CD4-positive, alpha-beta T cell treated with Interleukin-21 for 1 hour (primary cell): ENCODE measurements around the gene SLC8A3.
"Not testable (repeated sequence)": the region's sequence is repeated elsewhere in the genome, so short reads cannot be mapped to it uniquely, and the experiment has no call there.

Source experiments
- DNase-seq: peaks from one replicate; pipeline ENCODE4 v3.0.0-alpha.2; 2020

The SLC8A3 gene, protein sequence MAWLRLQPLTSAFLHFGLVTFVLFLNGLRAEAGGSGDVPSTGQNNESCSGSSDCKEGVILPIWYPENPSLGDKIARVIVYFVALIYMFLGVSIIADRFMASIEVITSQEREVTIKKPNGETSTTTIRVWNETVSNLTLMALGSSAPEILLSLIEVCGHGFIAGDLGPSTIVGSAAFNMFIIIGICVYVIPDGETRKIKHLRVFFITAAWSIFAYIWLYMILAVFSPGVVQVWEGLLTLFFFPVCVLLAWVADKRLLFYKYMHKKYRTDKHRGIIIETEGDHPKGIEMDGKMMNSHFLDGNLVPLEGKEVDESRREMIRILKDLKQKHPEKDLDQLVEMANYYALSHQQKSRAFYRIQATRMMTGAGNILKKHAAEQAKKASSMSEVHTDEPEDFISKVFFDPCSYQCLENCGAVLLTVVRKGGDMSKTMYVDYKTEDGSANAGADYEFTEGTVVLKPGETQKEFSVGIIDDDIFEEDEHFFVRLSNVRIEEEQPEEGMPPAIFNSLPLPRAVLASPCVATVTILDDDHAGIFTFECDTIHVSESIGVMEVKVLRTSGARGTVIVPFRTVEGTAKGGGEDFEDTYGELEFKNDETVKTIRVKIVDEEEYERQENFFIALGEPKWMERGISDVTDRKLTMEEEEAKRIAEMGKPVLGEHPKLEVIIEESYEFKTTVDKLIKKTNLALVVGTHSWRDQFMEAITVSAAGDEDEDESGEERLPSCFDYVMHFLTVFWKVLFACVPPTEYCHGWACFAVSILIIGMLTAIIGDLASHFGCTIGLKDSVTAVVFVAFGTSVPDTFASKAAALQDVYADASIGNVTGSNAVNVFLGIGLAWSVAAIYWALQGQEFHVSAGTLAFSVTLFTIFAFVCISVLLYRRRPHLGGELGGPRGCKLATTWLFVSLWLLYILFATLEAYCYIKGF

DNA sequence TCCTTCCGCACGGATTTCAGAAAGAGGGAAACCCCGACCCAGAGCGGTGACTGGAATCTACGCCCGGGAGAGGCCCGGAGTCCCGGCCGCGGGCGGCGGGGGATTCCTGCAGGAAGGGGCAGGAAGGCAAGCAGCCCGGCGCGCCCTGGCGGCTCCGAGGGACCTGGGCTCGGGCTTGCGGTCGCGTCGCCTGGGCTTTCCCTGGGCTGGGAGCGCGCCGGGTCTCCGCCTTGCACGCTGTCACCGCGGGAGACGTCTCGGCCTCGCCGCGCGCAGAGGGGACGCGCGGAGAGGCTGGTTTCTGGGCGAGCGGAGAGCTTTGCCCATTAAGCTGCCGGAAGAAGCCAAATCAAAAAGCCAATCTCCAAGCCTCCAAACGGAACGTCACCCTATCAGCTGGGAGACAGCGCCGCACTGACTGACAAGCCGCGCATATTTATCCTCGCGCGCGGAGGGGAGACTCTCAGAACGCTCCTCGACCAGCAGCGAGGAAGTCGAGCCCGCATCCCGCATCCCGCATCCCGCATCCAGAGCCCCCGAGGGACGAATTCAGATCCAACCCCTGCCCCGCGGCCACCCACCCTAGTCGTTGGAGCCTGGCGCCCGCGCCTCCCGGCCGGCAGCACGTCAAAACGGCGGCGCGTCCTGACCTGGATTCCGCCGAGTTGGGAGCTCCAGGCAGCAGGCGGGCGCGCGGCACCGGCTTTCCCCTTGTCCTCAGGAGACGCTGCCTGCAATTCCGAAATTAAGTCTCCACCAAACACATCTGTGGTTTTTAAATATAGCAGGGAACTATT lies at the start of gene SLC8A3:
TSS of gene SLC8A3 (minus strand) at position 293 of the 797 bp plus-strand sequence. CDS start 20,529 bp downstream, outside the sequence.
- DNase-seq: no peak

DNA sequence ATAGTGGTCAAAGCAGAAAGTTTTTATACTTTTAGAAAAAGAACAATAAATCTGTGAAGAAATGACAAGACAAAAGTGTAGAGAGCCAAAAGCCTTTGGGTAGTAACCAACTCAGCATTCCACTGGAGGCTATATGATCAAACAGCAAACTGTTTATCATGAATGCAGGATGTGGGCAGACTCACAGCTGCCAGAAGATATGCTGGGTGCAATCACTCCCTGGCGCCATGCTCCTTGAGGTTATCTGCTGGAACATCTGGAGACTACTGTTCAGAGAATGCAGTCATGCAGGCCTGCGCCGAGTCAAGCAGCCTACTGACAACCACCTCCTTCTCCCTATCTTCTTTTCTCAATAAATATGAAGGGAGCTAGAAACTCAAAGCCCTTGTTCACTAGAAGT lies 49.0 kb upstream of the SLC8A3 start:
- DNase-seq: no peak

DNA sequence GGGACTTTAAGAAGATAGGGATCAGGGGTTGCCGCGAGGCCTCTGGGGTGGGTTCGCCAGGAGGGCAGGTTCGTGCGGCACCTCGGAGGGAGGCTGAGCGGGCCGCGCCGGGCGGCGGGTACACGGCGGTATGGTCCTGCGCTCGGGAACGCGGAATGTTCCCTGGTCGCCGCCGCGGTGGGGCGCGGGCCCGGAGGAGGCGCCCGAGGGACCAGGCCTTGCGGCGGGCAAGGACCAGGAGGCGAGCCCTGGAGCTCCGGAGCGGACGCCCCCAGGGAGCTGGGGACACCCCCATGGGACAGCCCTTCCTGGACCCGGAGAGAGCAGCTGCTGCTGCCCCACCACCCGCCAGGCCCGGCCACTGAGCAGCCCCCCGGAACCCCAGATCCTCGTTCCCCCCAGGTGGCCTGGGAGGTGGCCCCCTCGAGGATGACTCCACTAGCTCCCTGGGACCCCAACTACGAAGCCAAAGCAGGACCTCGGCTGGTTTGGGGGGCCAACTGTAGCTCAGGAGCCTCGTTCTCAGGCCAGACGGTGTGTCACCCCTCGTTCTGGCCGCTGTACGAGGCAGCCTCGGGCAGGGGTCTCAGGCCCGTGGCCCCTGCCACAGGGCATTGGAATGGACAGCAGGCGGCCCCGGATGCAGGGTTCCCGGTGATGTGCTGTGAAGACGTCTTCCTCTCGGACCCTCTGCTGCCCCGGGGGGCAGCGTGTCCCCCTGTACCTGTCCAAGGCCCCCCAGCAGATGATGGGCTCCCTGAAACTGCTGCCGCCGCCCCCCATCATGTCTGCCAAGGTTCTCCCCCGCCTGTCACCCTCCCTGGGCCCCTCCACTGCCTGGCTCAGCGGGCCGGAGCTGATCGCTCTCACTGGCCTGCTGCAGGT lies 45.6 kb upstream of the SLC8A3 start:
- DNase-seq: no peak

DNA sequence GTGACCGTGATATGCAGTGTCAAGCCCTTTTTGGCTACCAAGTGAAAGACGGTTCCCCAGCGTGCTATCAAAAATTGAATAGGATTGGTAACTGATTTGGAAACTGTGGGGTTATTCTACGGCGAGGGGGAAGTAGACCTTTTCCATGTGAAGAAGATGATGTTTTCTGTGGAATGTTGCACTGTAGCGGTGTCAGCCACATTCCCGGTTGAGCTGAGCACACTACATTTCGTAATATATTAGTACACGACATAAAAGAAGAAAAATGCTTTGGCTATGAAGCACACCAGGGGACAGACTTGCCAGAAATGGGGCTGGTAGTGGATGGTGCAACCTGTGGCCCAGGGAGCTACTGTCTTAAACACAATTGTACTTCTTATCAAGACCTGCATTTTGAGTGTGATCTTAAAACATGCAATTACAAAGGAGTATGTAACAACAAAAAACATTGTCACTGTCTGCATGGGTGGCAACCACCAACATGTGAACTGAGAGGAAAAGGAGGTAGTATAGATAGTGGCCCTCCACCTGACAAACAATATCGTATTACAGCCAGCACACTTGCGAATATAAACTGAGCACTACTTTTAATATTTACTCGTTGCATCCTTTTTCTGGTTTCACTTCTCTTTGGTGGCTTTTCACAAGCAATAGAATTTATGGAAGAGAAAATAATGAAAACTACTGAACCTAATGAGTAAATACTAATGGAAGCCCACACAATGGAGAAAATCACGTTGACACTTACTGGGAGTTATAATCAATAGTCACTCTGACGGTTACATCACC lies 43.2 kb upstream of the SLC8A3 start:
- DNase-seq: not testable (repeated sequence)

DNA sequence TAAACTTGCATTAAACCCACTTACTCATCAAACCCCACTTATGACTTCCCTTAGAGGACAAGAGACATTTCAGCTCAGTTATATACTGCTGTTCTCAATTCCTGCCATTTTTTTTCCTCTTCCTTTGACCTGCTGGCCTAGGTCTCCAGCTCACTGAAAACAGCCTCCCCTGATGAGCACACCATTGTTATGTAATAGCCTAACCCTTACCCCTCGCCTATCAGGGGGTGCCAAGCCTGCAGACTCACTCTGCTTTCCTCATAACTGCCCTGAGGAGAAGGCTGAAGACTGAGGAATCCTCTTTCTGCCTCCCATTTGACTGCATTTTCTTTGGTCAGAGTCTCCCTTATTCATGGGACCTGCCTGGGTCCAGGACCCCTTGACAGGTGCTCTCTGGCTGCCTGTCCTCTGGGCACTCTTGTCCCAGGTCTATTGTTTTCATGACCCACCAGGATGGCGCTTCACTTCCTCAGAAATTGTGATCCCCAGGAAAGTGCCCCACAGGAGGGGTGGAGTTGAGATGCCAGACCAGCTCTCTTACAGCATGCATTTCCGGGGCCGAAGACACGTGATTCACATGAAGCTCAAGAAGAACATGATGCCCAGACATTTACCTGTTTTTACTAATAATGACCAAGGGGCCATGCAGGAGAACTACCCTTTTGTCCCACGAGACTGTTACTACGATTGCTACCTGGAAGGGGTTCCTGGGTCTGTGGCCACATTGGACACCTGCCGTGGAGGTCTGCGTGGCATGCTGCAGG lies 41.3 kb upstream of the SLC8A3 start:
- DNase-seq: not testable (repeated sequence)

DNA sequence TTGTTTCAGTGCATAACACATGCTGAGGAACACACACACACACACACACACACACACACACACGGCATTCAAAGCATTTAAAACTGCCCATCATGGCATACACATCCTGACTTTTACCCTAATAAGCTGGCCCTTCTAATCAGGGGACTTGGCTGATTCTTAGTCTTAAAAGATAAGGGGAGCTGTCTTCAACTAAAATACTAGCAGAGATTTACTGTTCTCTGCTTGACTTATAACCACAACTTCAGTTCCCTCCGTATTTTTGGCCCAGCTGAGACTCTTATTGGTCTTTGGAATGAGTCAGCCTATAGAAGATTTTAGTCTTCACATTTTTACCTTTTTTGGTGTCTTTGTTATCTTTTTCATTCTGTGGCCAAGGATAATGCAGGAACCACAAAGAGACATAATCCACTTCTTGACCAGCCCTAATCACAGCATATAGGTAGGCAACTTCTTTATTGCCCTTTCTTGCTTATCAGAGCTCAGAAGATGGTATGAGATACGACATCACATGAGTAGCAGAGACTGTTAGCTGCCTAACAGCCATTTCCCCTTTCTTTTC lies 25.1 kb upstream of the SLC8A3 start:
- DNase-seq: no peak

DNA sequence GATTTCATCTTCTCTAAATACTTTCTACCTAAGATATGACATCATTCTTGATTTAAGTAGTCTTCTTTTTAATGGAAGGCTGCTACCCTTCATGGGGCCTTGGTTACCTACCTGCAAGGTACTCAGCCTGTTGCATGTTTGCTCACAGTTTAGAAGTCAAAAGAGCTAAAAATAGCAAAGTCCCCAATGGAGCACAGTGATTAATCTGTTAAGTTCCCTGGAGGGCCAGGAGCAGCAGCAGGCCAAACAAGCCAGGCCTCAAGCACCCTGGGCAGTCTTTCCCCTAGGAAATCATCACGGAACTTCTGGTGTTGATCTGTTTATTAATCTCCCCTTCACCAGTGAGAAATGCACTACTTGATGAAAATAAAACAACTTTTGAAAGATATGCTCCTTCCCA lies 24.0 kb upstream of the SLC8A3 start:
- no peak for DNase-seq

DNA sequence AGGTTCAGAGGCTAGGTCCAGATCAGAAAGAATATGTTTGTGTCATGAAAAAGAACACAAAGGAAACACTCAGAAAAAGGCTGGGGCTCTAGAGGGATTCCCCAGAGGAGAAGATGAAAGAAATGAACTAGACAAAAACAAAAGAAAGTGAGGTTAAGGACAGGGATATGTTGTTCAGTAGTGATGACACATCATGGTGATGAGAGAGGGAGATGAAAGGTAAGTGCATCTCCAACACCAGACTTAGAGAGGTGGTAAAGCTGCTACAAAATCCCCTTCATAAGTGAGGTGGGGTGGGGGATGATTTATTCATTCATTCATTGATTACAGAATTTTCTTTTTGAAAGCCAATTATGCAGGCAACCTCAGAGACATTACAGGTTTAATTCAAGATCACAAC lies 19.6 kb upstream of the SLC8A3 start:
- no peak for DNase-seq

DNA sequence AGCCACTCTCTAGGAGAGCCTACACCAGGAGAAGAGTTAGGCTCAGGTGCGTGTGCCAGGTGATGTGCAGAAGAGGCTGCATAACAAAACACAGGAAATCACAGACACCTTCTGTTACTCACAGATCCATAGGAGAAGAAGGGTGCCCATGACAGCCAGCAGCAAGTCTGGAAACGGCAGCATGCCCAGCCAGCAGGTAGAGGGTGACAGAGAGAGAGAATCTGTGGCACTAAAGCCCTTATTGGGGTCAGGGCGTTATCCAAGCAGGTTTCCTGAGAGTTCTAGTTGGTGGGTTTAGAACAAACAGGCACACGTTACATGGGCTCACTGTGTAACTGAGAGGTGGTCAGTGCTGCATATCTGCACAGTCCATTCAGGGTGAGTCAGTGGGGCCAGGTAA lies 14.9 kb upstream of the SLC8A3 start:
- no peak for DNase-seq

DNA sequence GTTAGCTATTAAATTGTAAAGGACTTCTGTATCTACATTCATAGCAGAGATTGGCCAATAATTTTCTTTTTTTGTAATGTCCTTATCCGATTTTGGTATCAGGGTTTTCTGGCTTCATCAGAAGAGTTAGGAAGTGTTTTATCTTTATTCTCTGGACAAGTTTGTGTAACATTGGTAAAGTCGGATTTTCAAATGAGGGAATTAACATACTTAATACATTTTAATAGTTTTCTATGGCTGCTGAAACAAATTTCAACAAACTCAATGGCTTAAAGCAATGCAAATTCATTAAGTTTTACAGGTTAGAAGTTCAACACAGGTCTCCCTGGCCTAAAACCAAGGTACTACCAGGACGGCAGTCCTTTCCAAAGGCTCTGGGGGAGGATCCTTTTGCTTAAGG lies 13.2 kb upstream of the SLC8A3 start:
- no peak for DNase-seq

DNA sequence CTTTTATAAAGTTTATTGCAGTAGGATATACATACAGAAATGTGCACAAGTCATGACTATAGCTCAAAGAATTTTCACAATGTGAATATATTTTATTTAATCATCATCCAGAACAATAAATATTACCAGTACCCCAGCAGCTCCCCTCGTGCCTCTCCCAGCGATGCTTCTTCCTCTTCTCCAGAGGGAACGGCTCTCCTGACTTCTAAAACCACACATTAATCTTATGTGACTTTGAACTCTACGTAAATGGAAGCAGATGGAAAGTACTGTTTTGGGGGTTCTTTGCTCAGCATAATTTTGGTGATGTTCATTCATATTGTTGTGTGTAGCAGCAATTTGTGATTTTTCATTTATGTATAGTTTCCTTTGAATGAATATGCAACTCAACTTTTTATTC lies 4.6 kb upstream of the SLC8A3 start:
- no peak for DNase-seq

DNA sequence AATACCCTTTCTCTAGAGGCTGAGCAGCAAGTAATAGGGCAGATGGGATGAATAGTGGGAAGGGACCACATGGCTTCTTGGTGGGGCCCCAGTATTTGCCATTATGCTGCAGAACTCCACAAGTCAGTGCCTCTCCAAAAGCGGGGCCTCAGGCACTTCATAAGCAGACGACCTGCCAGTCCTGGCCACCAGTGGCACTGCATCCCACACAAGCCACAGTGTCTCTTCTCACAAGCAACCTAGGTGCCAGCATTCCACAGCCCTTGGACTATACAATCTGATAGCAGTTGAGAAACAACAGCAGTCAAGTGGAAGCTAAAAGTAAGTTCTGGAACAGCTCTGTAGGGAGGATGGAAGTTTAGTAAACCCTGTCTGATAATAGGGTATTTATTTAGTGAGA lies 4.2 kb upstream of the SLC8A3 start:
- DNase-seq: no peak

DNA sequence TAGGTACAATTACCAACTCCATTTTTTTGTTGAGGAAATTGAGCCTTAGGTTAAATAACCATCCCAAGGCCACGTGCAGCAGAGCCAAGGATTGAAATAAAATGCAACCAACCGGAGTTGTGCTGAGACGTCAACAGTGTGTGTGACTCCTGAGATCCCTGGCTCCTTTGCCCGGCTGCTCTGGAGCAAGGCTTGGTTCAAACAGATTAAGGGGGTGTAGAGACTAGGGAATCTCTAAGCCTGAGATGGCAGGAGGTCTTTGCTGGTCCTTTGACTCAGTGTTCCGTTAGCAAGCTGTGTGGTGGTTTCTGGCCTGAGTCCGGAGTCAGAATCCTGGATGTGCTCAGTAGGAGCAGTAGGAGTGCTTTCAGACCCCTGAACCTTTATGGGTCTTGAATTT lies 1.4 kb upstream of the SLC8A3 start:
- no peak for DNase-seq

DNA sequence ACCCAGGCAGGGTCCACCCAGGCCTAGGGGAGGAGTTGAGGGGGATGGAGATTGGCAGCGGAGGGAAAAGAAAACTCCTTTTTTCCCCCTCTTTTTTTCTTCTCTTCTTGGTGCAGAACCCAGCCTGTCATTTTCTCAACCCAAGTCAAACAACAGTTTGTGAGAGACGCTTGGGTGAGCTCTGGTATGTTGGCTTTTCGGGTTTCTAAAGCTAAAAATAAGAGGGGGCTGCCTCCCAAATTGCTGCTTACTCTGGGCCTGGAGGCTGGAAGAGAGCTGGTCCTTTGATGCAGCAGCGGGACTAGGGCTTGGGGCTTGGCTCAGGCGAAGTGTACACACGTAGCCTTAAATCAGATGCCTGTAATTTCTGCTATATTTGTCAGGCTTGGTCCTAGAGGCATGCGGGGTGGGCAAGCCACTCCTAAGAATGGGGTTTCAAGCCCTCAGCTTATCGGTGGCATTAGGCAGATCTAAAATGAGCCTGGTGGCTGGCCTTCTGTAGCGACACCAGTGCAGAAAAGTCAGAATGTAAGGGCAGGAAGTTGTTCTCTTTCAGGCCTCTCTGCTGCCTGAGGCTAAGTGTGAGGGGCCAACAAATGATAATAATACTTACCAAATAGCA lies 816 bp upstream of the SLC8A3 start:
- DNase-seq: no peak

DNA sequence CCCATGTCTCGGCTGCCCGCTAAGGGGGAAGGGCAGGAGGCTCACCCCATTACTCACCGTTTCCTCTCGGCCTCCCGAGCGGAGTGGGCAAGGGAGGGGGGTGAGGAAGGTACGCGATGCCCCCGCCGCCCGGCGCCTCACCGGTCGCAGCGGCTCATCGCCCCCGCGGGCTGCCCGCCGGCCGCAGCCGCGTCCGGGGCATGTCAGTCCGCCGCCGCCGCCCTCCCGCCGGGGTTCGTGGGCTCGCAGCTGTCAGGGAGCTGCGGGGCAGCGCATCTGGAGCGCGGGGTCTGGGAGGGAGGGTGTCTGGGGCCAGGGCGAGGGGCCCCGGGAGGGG lies 461 bp downstream of the SLC8A3 start:
- DNase-seq: no peak

DNA sequence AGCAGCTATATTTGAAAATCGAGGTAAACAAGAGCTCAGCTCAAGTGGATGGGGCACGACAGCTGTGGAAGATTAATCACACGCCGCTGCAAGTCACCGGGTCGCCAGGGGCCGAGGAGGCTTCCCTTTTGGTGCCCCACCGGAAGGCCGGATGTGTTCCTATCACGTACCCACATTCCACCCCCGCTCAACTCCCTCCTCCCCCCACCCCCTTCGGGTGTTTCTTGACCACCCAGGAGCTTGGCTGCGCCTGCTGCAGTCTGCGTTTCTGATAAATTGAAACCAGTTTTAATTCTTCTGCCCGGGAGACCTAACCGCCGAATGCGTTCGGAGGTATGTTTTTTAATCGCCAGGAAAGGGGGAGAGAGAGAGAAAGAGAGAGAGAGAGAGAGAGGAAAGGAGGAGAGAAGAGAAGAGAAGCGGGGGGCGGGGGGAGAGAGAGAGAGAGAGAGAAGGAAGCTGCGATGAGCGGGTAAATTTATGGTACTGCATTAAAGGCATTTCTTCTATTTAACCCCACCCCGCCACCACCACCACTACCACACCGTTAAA lies 1.8 kb downstream of the SLC8A3 start:
- DNase-seq: no peak

DNA sequence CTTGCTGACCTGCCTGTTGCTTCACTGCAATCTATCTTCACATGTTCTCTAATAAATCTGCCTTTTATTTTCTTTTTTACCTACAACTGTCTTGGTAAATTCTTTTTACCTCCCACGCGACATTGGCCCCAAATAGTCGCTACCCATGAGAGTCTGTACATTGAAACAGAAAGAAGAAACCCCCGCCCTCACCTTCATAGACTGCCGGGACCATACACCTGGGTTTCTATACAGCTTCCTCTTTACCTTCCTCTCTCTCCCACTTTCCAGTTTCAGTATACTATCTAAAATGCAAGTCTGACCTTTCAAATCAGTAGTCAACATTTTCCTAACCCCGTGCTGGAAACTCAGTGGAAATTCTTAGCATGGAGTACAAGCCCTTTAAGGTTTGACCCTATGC lies 4.8 kb downstream of the SLC8A3 start:
- no peak for DNase-seq

DNA sequence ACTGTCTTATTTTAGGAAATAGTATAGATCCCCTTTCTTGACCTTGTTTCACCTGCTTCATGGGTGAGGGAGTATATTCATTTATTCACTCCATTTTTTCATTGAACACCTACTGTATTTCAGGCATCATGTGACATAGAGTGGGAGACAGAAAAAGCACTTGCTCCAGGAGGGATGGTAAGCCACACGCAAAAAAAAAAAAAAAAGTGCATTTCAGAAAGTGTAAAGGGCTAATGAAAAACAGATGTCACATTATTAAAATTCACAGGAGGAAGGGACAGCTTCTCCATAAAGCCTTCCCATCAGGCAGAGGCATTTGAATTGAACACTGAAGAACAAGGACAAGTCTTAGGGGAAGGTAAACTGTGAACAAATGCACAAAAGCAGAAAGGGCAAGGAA lies 7.5 kb downstream of the SLC8A3 start:
- DNase-seq: no peak

DNA sequence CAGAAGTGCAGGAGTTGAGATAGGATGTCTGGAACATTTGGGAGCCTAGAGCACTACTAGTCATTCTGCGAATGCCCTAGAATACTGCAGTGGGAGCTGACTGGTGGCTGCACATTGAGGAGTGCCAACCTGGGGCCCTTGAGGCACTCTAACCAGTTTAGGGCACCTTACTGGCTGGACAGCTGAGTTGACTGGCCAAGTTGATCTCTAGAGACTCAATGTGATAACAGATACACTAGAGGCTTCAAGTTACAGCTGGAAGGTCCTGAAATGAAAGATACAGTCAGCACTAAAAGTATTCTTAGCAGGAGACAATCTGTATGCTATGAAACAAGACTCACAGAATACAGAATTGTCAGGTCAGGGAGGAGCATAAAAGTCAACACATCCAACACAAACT lies 8.0 kb downstream of the SLC8A3 start:
- no peak for DNase-seq
